ENCODE measurements around the gene GLO1. TPM values are rescaled to one million over a fixed set of nuclear protein-coding genes. Genes with fewer than 3 reads are reported as not detected.

Gene GLO1
- total RNA-seq, 1 experiment from 2014 or later, result 125 TPM

DNA sequence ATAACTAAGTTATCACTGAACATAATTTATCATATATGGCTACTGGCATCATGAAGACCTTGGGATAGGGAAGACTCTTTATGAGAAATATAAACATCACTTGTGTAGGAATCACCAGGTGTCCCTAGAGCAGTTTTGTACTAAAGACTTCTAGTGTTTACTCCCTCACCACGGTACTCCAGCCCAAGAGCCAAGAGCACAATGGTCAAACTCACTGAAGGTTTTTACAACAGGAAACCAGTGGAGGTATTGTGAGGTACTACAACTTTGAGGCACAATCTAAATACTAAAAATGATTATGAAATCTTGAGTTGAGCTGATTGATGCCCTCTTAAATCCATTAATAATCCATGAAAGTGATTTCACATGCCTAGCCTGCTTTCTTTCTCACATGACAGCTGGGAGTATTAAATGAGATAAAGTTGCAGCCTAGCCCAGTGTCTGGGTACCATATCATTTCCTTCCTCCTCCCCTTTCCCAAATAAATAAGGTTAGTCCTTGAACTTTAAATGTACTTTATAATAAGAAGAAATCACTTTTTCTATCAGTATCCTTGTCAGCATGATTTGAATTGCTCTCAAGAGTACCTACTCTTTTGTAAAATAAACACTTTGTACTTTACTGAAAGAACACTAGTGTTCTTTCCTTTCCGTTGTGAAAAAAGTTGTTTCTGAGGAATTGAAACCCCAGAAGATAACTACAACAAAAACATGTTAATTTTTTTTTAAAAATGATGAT lies 26.5 kb downstream of the GLO1 start:
- CTCF ChIA-PET, result no interaction called here
- H3K27me3 ChIP-seq (ENCODE audit: control insufficient read depth, insufficient read depth, low read length), result no peaks in the 10 kb centered on the region
- no peak for ATAC-seq
- no peak for DNase-seq (ENCODE audit: low read depth, low spot score)
- H3K4me1 ChIP-seq (ENCODE audit: control insufficient read depth, insufficient read depth, low read length), result no peaks in the 10 kb centered on the region
- H3K4me3 ChIP-seq (ENCODE audit: low read depth in 2 of 2, low read length in 2 of 2), result no peak overlapping the region
- TSS peak; percentile 89 for BruUV-seq (replicated peaks)
- H3K36me3 ChIP-seq (ENCODE audit: control insufficient read depth, insufficient read depth, low read length), result peaks cover 14% of the 10 kb centered on the region
- intact Hi-C loops (cut with micrococcal nuclease; ENCODE audit: unreplicated experiment) (no loop called here), in situ Hi-C loops (cut with HindIII; ENCODE audit: low pct_unique_long_range_greater_than_20kb, low sequenced_read_pairs) (no loop called here)
- H3K27ac ChIP-seq (ENCODE audit: low read length), result no peak overlapping the region
- POLR2A ChIA-PET, result no interaction called here
- no peak for TF ChIP-seq SIN3A (IDR thresholded peaks at IDR 0.05; ENCODE audit: borderline replicate concordance, insufficient read depth, low read depth, low read length)
- TF ChIP-seq, protein P1, sequence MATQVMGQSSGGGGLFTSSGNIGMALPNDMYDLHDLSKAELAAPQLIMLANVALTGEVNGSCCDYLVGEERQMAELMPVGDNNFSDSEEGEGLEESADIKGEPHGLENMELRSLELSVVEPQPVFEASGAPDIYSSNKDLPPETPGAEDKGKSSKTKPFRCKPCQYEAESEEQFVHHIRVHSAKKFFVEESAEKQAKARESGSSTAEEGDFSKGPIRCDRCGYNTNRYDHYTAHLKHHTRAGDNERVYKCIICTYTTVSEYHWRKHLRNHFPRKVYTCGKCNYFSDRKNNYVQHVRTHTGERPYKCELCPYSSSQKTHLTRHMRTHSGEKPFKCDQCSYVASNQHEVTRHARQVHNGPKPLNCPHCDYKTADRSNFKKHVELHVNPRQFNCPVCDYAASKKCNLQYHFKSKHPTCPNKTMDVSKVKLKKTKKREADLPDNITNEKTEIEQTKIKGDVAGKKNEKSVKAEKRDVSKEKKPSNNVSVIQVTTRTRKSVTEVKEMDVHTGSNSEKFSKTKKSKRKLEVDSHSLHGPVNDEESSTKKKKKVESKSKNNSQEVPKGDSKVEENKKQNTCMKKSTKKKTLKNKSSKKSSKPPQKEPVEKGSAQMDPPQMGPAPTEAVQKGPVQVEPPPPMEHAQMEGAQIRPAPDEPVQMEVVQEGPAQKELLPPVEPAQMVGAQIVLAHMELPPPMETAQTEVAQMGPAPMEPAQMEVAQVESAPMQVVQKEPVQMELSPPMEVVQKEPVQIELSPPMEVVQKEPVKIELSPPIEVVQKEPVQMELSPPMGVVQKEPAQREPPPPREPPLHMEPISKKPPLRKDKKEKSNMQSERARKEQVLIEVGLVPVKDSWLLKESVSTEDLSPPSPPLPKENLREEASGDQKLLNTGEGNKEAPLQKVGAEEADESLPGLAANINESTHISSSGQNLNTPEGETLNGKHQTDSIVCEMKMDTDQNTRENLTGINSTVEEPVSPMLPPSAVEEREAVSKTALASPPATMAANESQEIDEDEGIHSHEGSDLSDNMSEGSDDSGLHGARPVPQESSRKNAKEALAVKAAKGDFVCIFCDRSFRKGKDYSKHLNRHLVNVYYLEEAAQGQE (IDR thresholded peaks at IDR 0.05; ENCODE audit: insufficient read depth in 1 of 2, low read depth in 2 of 2, low read length in 1 of 2), result no peak
- TF ChIP-seq, protein P2, sequence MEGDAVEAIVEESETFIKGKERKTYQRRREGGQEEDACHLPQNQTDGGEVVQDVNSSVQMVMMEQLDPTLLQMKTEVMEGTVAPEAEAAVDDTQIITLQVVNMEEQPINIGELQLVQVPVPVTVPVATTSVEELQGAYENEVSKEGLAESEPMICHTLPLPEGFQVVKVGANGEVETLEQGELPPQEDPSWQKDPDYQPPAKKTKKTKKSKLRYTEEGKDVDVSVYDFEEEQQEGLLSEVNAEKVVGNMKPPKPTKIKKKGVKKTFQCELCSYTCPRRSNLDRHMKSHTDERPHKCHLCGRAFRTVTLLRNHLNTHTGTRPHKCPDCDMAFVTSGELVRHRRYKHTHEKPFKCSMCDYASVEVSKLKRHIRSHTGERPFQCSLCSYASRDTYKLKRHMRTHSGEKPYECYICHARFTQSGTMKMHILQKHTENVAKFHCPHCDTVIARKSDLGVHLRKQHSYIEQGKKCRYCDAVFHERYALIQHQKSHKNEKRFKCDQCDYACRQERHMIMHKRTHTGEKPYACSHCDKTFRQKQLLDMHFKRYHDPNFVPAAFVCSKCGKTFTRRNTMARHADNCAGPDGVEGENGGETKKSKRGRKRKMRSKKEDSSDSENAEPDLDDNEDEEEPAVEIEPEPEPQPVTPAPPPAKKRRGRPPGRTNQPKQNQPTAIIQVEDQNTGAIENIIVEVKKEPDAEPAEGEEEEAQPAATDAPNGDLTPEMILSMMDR (IDR thresholded peaks at IDR 0.05), result no peak
- no peak for TF ChIP-seq POLR2AphosphoS5 (IDR thresholded peaks at IDR 0.05; ENCODE audit: low read depth, low read length)
- no peak for TF ChIP-seq TCF7L2 (IDR thresholded peaks at IDR 0.05; ENCODE audit: low read depth, low read length)
- H3K9me3 ChIP-seq (ENCODE audit: control insufficient read depth, insufficient read depth, low read depth, low read length), result no peaks in the 10 kb centered on the region

DNA sequence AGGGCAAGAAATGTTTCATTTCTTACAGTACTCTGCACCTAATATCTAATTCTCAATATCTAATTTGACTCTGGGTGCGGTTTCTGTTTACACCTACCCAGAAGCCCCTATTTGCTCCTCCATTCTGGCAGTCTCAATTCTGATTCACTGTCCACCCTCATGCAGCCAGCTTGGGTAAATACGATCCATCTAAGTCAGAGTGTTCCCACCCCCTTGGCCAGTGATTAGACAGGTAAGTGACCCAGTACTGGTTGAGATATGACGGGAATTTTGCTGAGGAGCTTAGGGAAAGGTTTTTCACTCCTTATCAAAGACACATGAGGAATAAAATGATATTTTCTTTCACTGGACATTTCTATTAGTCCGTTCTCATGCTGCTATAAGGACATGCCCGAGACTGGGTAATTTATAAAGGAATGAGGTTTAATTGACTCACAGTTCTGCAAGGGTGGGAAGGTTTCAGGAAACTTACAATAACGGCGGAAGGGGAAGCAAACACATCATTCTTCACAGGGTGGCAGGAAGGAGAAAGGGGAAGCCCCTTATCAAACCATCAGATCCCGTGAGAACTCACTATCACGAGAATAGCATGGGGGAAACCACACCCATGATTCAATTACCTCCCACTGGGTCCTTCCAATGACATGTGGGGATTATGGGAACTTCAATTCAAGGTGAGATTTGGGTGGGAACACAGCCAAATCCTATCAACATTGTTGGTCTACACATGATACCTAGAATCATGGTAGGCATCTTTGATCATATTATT lies 29.4 kb downstream of the GLO1 start:
- TF ChIP-seq TCF7L2 (IDR thresholded peaks at IDR 0.05; ENCODE audit: low read depth, low read length) (no peak), SIN3A (IDR thresholded peaks at IDR 0.05; ENCODE audit: borderline replicate concordance, insufficient read depth, low read depth, low read length) (no peak), POLR2AphosphoS5 (IDR thresholded peaks at IDR 0.05; ENCODE audit: low read depth, low read length) (no peak; the same call in 1 of the 2 replicates)
- TF ChIP-seq, protein P1 (IDR thresholded peaks at IDR 0.05; ENCODE audit: insufficient read depth in 1 of 2, low read depth in 2 of 2, low read length in 1 of 2), result no peak
- TF ChIP-seq, protein P2 (IDR thresholded peaks at IDR 0.05), result no peak
- Histone ChIP-seq H3K9me3 (ENCODE audit: control insufficient read depth, insufficient read depth, low read depth, low read length) (no peaks in the 10 kb centered on the region), H3K27ac (ENCODE audit: low read length) (no peak overlapping the region), H3K4me1 (ENCODE audit: control insufficient read depth, insufficient read depth, low read length) (no peaks in the 10 kb centered on the region), H3K36me3 (ENCODE audit: control insufficient read depth, insufficient read depth, low read length) (peaks cover 14% of the 10 kb centered on the region), H3K4me3 (ENCODE audit: low read depth in 2 of 2, low read length in 2 of 2) (no peak overlapping the region), H3K27me3 (ENCODE audit: control insufficient read depth, insufficient read depth, low read length) (no peaks in the 10 kb centered on the region)
- in situ Hi-C loops (cut with HindIII; ENCODE audit: low pct_unique_long_range_greater_than_20kb, low sequenced_read_pairs), result no loop called here
- BruUV-seq (replicated peaks), result no TSS peak
- ChIA-PET POLR2A (no interaction called here), CTCF (no interaction called here)
- intact Hi-C loops (cut with micrococcal nuclease; ENCODE audit: unreplicated experiment), result no loop called here
- DNase-seq (ENCODE audit: low read depth, low spot score) (no peak), ATAC-seq (no peak)

Data from Panc1 (cell line).